Epithelial cell of proximal tubule (primary cell): ENCODE measurements around the gene FEN1. TPM values are rescaled to one million over a fixed set of nuclear protein-coding genes. Genes with fewer than 3 reads are reported as not detected.

Experiments used
- DNase-seq: peaks from one replicate; pipeline ENCODE4 v3.0.0-alpha.2; 2011; ENCODE audit warnings: low read depth
- H3K4me3 ChIP-seq: 2 replicates; pipeline ENCODE4 v1.5.1; 2011; ENCODE audit warnings: low read depth, mild to moderate bottlenecking, low read length
- CTCF ChIP-seq: conservative IDR thresholded peaks from 2 replicates; pipeline ENCODE4 v1.5.1; 2012; ENCODE audit warnings: low read depth, mild to moderate bottlenecking, low read length
- total RNA-seq: library from RNA; depleted of rRNA; stranded (reverse); fragments of >200 nt; gene quantifications from 2 replicates; pipeline ENCODE4 v1.2.3, GENCODE V29; 2015

FEN1 gene
- total RNA-seq, 1 donor from 2014 or later = 70.6 TPM

DNA sequence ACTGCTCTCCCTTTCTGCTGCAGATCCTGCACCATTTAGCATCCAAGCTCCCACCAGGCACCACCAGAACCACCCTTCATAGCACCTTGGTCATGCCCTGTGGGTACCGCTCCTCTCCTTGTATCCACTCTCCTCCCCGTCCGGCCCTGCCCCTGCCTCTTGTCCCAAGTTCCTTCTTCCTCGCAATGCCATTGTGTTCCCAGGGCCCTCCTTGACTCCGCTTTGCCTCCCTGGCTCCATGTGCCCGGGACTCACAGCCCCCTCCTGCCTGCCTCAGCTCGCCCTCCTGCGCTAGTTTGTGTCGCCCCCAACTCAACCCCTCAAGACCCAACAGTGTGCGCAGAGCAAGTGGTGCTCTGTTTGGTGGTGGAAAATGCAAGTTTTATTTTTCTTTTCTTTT lies 46.2 kb downstream of the FEN1 start:
- no peak for TF ChIP-seq CTCF
- H3K4me3 ChIP-seq = no peak overlapping the region
- DNase-seq = no peak

GRCh38 chr11:61839742-61840141 lies 47.0 kb downstream of the FEN1 start:
- no peak for TF ChIP-seq CTCF
- no peak overlapping the region for H3K4me3 ChIP-seq

DNA sequence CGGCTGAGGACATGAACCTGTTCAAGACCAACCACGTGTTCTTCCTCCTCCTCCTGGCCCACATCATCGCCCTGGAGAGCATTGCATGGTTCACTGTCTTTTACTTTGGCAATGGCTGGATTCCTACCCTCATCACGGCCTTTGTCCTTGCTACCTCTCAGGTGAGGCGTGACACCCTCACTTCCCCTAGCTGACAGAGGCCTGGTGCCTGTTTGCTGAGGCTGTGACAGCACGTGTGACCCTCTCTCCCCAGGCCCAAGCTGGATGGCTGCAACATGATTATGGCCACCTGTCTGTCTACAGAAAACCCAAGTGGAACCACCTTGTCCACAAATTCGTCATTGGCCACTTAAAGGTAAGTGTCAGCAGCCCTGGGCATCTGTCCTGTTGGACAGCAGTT lies 47.7 kb downstream of the FEN1 start:
- no peak for TF ChIP-seq CTCF
- DNase-seq = no peak
- no peak overlapping the region for H3K4me3 ChIP-seq

More at GRCh38 chr11:61839742-61840141, 47.0 kb downstream of the FEN1 start:
- DNase-seq = no peak

DNA sequence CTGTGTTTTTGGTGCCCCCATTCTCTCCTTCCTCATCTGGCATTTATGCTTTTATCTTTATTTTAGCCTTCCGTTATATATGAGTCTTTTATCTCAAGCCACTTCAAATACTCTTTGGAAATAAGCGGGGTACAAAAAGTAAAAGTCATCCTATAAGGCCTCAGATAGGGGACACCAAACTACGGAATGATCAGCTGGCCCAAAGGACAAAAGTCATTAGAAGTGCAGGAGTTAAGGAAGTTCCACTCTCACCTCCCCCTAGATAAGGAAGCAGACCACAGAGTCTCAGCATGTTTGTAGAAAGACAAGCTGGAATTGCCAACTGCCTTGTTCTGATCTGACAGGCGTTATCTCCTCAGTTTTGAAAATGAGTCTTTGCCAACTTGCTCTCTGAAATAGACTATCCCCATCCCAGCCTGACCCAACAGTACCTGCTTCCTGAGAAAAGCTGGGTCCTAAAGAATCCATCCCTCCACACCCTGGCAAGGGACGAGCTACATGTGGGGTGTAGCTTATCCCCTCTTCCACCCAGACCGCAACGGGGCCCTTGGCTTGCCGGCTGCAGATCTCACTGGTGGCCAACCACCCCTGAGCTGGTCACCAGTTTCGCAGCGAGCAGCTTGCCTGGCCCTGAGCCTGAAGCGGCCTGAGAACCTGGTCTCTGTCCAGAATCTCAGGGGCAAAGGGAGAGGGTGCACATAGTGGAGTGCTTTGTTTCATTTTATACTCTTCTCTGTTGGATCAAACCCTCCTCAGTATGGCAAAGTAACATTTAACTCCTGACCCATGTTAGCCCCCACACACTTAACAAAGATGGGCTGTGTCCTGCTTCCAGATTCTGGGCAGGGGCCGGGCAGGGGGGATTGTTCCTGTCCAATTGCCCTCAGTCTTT lies 49.2 kb downstream of the FEN1 start:
- no peak for TF ChIP-seq CTCF
- DNase-seq = no peak
- no peak overlapping the region for H3K4me3 ChIP-seq

- no peak overlapping the region for H3K4me3 ChIP-seq
- DNase-seq = no peak
- TF ChIP-seq CTCF = no peak
Observed at GRCh38 chr11:61842528-61842820, 49.8 kb downstream of the FEN1 start.

GRCh38 chr11:61844909-61845565 lies 52.3 kb downstream of the FEN1 start:
- DNase-seq = no peak
- no peak for TF ChIP-seq CTCF
- H3K4me3 ChIP-seq = no peak overlapping the region
